ENCODE measurements around the gene MBP.

GRCh38 chr18:77098029-77098428, 34.6 kb downstream of the MBP start:
- TF ChIP-seq ZHX1 (CRISPR knock-in tag; IDR thresholded peaks at IDR 0.05; ENCODE audit: low read depth) (no peak), POLR2A (IDR thresholded peaks at IDR 0.05; ENCODE audit: insufficient read depth in 1 of 2, low read depth in 2 of 2, low read length in 2 of 2) (no peak), ZNF660 (CRISPR knock-in tag; IDR thresholded peaks at IDR 0.05; ENCODE audit: borderline replicate concordance, low read depth) (no peak), YY1 (IDR thresholded peaks at IDR 0.05; ENCODE audit: insufficient read depth, insufficient replicate concordance, low read depth, low read length) (no peak), PATZ1 (CRISPR knock-in tag; IDR thresholded peaks at IDR 0.05) (no peak), ZNF12 (CRISPR knock-in tag; IDR thresholded peaks at IDR 0.05) (no peak)

All from HepG2 (cell line).